Effector memory CD8-positive, alpha-beta T cell (primary cell): Measurements from ENCODE around the gene ADISSP.

Source experiments
- ATAC-seq: fragments of 150-1000 bp; cut with Tn5 transposase; replicated peaks from 2 replicates; pipeline ENCODE4 v1.10.0; 2021; ENCODE audit warnings: mild to moderate bottlenecking, moderate library complexity
- DNase-seq, 3 experiments: peaks; one replicate each; pipeline ENCODE4 v3.0.0; 2021
- H3K27ac Mint-ChIP-seq, 2 donors: one replicate each; pipeline ENCODE4 v1.8.0; 2022; ENCODE audit warnings: mild to moderate bottlenecking in 2 of 2, mixed read lengths in 2 of 2, moderate library complexity in 2 of 2
- H3K27me3 Mint-ChIP-seq, 2 donors: one replicate each; pipeline ENCODE4 v1.8.0; 2022; ENCODE audit warnings: mixed read lengths in 2 of 2
- H3K36me3 Mint-ChIP-seq: one replicate; pipeline ENCODE4 v1.8.0; 2022; ENCODE audit warnings: mild to moderate bottlenecking, moderate library complexity, mixed read lengths; ENCODE audit not compliant: insufficient read depth
- H3K4me1 Mint-ChIP-seq, 2 donors: one replicate each; pipeline ENCODE4 v1.8.0; 2022; ENCODE audit warnings: low read depth in 2 of 2, mixed read lengths in 2 of 2
- H3K4me3 Mint-ChIP-seq, 2 donors: one replicate each; pipeline ENCODE4 v1.8.0; 2022; ENCODE audit warnings: mild to moderate bottlenecking in 2 of 2, mixed read lengths in 2 of 2, moderate library complexity in 2 of 2
- H3K9me3 Mint-ChIP-seq, 2 donors: one replicate each; pipeline ENCODE4 v1.8.0; 2022; ENCODE audit warnings: mixed read lengths in 2 of 2

The ADISSP gene

DNA sequence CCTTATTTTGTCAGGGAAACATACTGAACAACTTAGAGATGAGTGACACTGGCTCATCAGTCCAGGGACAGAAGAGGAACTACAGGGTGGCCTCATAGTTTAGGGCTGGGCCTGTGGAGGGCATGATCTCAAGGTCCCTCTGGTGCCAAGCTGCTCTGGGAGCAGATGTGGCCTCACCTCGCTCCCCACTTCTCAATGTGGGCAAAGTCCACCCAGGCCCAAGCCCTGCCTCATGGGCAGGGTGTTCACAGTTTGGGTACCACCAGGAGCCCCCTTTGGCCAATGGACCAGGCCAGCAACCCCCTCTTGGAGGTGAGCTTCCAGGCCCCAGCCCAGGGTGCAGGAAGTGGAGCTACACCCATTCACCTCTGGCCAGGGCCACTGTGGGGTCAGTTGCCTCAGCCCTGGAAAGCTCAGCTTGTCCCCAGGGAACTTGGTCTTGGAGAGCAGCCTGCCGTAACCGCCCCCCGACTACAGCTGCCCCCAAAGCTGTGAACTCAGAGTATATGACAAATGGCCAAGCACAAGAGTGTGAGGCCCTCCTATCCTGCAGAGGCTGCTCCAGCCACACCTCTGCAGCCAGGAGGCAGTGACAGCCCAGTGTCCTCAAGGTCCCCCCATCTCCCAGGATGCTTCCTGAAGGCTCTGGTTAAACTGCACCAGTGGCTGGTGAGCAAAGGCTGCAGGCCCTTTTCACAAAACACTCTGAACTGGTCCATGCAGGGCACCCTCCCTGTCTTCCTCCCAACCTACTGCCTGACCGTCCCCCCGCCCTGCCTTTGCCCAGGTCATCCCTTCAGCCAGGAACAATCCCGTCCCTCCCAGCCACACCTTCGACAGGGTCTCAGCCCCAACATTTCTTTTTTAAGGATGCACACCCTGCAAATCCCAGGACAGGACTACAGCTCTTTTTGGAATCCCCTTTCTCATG is 3.6 kb downstream of the ADISSP start:
- peaks cover 15 to 30% of the 10 kb centered on the region in 2 donors for H3K4me1 Mint-ChIP-seq
- no peak overlapping the region for H3K27ac Mint-ChIP-seq
- ATAC-seq (no peak), DNase-seq (no peak)
- peaks cover 20% of the 10 kb centered on the region for H3K36me3 Mint-ChIP-seq
- no peaks in the 10 kb centered on the region for H3K9me3 Mint-ChIP-seq
- H3K27me3 Mint-ChIP-seq: no peaks in the 10 kb centered on the region
- no peak overlapping the region for H3K4me3 Mint-ChIP-seq

GRCh38 chr20:3760655-3761348 is 6.8 kb downstream of the ADISSP start:
- no peak overlapping the region for H3K27ac Mint-ChIP-seq
- peaks cover 4% of the 10 kb centered on the region for H3K36me3 Mint-ChIP-seq
- H3K4me1 Mint-ChIP-seq: peaks cover 4 to 14% of the 10 kb centered on the region in 2 donors
- ATAC-seq (no peak), DNase-seq (no peak)
- no peaks in the 10 kb centered on the region for H3K9me3 Mint-ChIP-seq
- H3K27me3 Mint-ChIP-seq: no peaks in the 10 kb centered on the region
- no peak overlapping the region for H3K4me3 Mint-ChIP-seq

DNA sequence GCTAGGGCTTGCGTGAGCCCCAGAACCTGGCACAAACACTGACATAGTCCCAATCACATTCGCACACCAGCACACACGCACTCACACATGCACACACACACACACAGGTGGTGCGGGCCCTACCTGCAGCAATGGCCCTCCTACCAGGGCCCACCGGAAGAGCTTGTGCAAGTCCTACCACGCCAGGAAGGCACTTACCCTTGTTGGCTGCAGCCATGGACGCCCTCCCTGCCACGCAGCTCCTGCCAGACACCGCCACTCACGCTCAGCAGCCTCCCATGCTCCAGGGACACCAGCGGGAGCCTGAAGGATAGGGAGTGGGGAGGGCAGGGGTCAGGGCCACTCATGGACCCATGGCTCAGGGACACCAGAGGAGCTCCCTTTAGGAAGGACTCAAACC is 7.7 kb downstream of the ADISSP start:
- no peak for DNase-seq
- ATAC-seq: no peak
- no peaks in the 10 kb centered on the region for H3K9me3 Mint-ChIP-seq
- H3K27me3 Mint-ChIP-seq: no peaks in the 10 kb centered on the region
- H3K4me3 Mint-ChIP-seq: no peak overlapping the region
- peaks cover 4% of the 10 kb centered on the region for H3K36me3 Mint-ChIP-seq
- peaks cover 4 to 10% of the 10 kb centered on the region in 2 donors for H3K4me1 Mint-ChIP-seq
- peak overlapping the region in 1 of 2 donors; percentile 79 for H3K27ac Mint-ChIP-seq

- ATAC-seq (no peak), DNase-seq (no peak)
- Mint-ChIP-seq H3K27me3 (no peaks in the 10 kb centered on the region), H3K9me3 (no peaks in the 10 kb centered on the region), H3K36me3 (peaks cover 4% of the 10 kb centered on the region), H3K27ac (peak overlapping the region in 1 of 2 donors; percentile 79), H3K4me1 (peaks cover 4 to 8% of the 10 kb centered on the region in 2 donors), H3K4me3 (no peak overlapping the region)
Measured at GRCh38 chr20:3759316-3759823, 8.2 kb downstream of the ADISSP start.

DNA sequence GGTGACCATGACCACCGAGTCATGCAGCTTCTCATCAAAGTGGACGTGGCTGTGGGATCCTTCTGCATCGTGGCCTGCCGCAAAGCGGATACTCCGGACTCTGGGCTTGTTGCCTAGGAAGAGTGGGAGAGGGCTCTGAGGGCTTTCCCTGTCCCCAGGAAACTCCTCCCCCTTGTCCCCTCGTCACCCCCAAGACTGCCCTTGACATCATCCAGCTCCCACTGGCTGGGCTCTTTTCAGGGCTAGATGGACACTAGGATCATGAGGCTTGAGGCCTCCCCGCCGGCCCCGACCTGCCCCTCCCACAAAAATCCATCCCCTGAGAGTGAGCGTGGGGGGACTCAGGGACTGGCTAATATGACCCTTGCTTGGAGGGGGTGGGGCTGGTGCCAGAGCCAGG is 9.0 kb downstream of the ADISSP start:
- Mint-ChIP-seq H3K4me1 (peaks cover 4 to 6% of the 10 kb centered on the region in 2 donors), H3K36me3 (peaks cover 4% of the 10 kb centered on the region), H3K27me3 (no peaks in the 10 kb centered on the region), H3K4me3 (no peak overlapping the region), H3K9me3 (no peaks in the 10 kb centered on the region), H3K27ac (no peak overlapping the region)
- DNase-seq (no peak), ATAC-seq (no peak)

GRCh38 chr20:3757268-3757667 is 10.3 kb downstream of the ADISSP start:
- DNase-seq (no peak), ATAC-seq (no peak)
- Mint-ChIP-seq H3K4me3 (no peak overlapping the region), H3K27ac (no peak overlapping the region), H3K27me3 (no peaks in the 10 kb centered on the region), H3K4me1 (peaks cover 4 to 6% of the 10 kb centered on the region in 2 donors), H3K9me3 (no peaks in the 10 kb centered on the region), H3K36me3 (peaks cover 4% of the 10 kb centered on the region)

DNA sequence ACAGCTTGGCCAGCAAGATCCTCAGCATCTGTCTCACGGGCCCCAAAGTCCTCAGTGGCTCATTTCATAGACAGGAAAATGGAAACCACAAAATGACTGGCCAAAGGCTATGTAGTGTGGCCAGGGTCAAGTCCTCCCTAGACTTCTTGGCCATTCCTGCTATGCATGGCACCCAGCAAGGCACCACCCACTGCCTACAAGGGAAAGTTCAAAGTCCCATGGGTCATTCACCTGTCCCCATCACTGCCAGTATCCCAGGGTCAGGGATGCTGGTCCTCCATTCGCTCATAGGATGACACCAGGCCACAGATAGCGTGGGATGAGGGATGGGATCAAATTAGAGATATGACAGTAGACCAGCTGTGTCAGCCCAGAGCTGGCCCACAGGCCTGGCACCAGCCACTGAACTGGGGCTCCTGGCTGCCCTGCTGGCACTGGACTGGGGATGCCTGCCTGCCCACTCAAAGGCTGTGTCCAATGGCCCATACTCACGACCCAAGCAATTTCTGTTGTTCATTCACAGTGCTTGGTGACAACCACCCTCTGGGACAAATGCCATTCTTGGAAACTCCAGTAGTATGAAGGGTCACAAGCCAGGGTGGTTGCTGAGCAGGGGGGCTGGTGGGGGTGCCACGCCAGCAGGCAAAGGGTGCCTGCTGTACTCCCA is 11.6 kb downstream of the ADISSP start:
- Mint-ChIP-seq H3K4me3 (no peak overlapping the region), H3K4me1 (peaks cover 4 to 9% of the 10 kb centered on the region in 2 donors), H3K27ac (no peak overlapping the region), H3K36me3 (peaks cover 7% of the 10 kb centered on the region), H3K9me3 (no peaks in the 10 kb centered on the region), H3K27me3 (no peaks in the 10 kb centered on the region)
- DNase-seq (no peak), ATAC-seq (no peak)

DNA sequence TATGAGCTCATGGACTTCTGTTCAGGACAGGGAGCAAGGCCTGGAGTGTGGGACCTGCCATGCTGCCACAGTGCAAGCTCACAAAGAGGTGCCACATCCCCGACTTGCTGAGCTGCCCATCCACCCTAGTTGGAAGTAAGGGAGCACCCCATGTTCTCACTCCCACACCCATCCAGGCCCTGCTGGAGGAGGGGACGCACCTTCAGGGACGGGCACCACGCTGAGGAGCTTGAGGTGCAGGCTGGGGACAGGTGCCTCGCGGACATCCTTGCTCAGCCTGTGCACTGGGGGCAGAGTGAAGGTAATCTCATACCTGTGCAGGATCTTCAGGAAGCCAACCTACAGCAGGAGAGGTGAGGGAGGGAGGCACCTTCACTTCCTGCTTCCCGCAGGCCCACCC is 12.3 kb downstream of the ADISSP start:
- H3K27ac Mint-ChIP-seq: no peak overlapping the region
- H3K36me3 Mint-ChIP-seq: peaks cover 7% of the 10 kb centered on the region
- no peak overlapping the region for H3K4me3 Mint-ChIP-seq
- peaks cover 4 to 7% of the 10 kb centered on the region in 2 donors for H3K4me1 Mint-ChIP-seq
- DNase-seq (no peak), ATAC-seq (no peak)
- no peaks in the 10 kb centered on the region for H3K27me3 Mint-ChIP-seq
- no peaks in the 10 kb centered on the region for H3K9me3 Mint-ChIP-seq

GRCh38 chr20:3754276-3754630 is 13.3 kb downstream of the ADISSP start:
- Mint-ChIP-seq H3K9me3 (no peaks in the 10 kb centered on the region), H3K27ac (no peak overlapping the region), H3K4me1 (peaks cover 0 to 3% of the 10 kb centered on the region in 2 donors), H3K27me3 (no peaks in the 10 kb centered on the region), H3K36me3 (peaks cover 7% of the 10 kb centered on the region), H3K4me3 (no peak overlapping the region)
- ATAC-seq (no peak), DNase-seq (no peak)

GRCh38 chr20:3753501-3754275 is 13.9 kb downstream of the ADISSP start:
- ATAC-seq: no peak
- no peak for DNase-seq
- peaks cover 4% of the 10 kb centered on the region for H3K36me3 Mint-ChIP-seq
- peaks cover 0 to 3% of the 10 kb centered on the region in 2 donors for H3K4me1 Mint-ChIP-seq
- no peak overlapping the region for H3K27ac Mint-ChIP-seq
- peaks cover 0 to 4% of the 10 kb centered on the region in 2 donors for H3K27me3 Mint-ChIP-seq
- H3K9me3 Mint-ChIP-seq: no peaks in the 10 kb centered on the region
- H3K4me3 Mint-ChIP-seq: no peak overlapping the region

- H3K27me3 Mint-ChIP-seq: peaks cover 0 to 10% of the 10 kb centered on the region in 2 donors
- peak; percentile 51 to 61 (median 54) for DNase-seq
- peak overlapping the region in 1 of 2 donors; percentile 69 for H3K4me3 Mint-ChIP-seq
- peaks cover 0 to 3% of the 10 kb centered on the region in 2 donors for H3K4me1 Mint-ChIP-seq
- H3K36me3 Mint-ChIP-seq: peaks cover 3% of the 10 kb centered on the region
- H3K9me3 Mint-ChIP-seq: no peaks in the 10 kb centered on the region
- H3K27ac Mint-ChIP-seq: no peak overlapping the region
- ATAC-seq: peak; percentile 71
Measured at GRCh38 chr20:3753098-3753497, 14.5 kb downstream of the ADISSP start.

DNA sequence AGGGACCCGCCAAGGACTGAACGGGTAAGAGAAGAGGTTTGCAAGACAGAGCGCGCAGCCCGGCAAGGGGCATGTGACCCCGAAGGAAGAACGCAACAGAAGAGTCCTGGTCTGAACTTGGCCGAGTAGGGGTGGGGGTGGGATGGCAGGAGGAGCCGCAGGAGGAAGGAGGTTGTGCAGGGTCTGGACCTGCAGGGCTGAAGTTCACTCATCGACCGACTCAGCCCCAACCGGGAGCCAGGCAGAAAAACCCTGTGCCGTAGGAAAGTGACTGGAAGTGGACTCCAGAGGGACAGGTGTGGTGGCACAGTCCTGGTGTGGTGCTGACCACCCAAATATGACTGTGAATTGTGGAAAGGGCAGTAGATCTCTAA is 15.2 kb downstream of the ADISSP start:
- Mint-ChIP-seq H3K9me3 (no peaks in the 10 kb centered on the region), H3K36me3 (peaks cover 3% of the 10 kb centered on the region), H3K4me3 (peak overlapping the region in 1 of 2 donors; percentile 69), H3K27ac (no peak overlapping the region), H3K4me1 (peaks cover 0 to 3% of the 10 kb centered on the region in 2 donors), H3K27me3 (peaks cover 3 to 18% of the 10 kb centered on the region in 2 donors)
- ATAC-seq: no peak
- no peak for DNase-seq
